A673 (cell line): ENCODE data around the gene TMEM229A.

Source experiments
- EZH2 ChIP-seq: fragments of 200-600 bp; sonication (generic); IDR thresholded peaks from 2 replicates; pipeline ENCODE4 v1.6.1; 2017; ENCODE audit warnings: borderline replicate concordance, low read depth, mild to moderate bottlenecking, mixed read lengths, antibody characterized with exemption, low read length; ENCODE audit not compliant: poor library complexity, severe bottlenecking
- TF ChIP-seq, protein P1 (sequence below): fragments of 300-800, 200-600 bp; sonication (generic); conservative IDR thresholded peaks from 2 replicates; pipeline ENCODE4 v1.5.1; 2017; ENCODE audit warnings: low read depth, mild to moderate bottlenecking, antibody characterized with exemption, low read length, moderate library complexity, mixed read lengths

DNA sequence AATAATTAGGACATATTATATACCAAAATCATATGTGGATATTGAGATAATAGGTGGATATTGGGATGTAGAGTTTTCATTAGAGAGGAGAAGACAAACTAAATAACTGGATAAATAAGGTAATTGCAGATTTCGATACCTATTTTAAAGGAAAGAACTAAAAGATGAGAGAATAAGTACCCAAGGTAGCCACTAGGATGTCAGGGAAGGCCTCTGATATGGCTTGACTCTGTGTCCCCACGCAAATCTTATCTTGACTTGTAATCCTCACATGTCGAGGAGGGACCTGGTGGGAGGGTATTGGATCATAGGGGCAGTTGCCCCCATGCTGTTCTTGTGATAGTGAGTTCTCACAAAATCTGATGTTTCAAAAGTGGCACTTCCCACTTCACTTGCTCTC is 44.7 kb upstream of the TMEM229A start:
- TF ChIP-seq, protein P1, sequence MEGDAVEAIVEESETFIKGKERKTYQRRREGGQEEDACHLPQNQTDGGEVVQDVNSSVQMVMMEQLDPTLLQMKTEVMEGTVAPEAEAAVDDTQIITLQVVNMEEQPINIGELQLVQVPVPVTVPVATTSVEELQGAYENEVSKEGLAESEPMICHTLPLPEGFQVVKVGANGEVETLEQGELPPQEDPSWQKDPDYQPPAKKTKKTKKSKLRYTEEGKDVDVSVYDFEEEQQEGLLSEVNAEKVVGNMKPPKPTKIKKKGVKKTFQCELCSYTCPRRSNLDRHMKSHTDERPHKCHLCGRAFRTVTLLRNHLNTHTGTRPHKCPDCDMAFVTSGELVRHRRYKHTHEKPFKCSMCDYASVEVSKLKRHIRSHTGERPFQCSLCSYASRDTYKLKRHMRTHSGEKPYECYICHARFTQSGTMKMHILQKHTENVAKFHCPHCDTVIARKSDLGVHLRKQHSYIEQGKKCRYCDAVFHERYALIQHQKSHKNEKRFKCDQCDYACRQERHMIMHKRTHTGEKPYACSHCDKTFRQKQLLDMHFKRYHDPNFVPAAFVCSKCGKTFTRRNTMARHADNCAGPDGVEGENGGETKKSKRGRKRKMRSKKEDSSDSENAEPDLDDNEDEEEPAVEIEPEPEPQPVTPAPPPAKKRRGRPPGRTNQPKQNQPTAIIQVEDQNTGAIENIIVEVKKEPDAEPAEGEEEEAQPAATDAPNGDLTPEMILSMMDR, result no peak
- no peak for TF ChIP-seq EZH2
